HEK293 (cell line): Measurements from ENCODE around the gene MACROH2A1.

Experiments used
- CTCF ChIP-seq: fragments of 450-650 bp; formaldehyde crosslinking; IDR thresholded peaks from 2 replicates; pipeline ENCODE4 v1.5.1; 2016; ENCODE audit warnings: missing biosample characterization, missing genetic modification characterization
- GLIS2 ChIP-seq: fragments of 450-650 bp; formaldehyde crosslinking; IDR thresholded peaks from 2 replicates; pipeline ENCODE4 v1.5.1; 2016; ENCODE audit warnings: missing biosample characterization, missing genetic modification characterization
- REST ChIP-seq: fragments of 450-650 bp; formaldehyde crosslinking; IDR thresholded peaks from 2 replicates; pipeline ENCODE4 v1.5.1; 2016; ENCODE audit warnings: missing biosample characterization, missing genetic modification characterization
- YY1 ChIP-seq: fragments of 450-650 bp; formaldehyde crosslinking; IDR thresholded peaks from 2 replicates; pipeline ENCODE4 v1.5.1; 2018; ENCODE audit warnings: missing biosample characterization, missing genetic modification characterization
- ZBTB26 ChIP-seq: fragments of 450-650 bp; formaldehyde crosslinking; optimal IDR thresholded peaks from 2 replicates; pipeline ENCODE3; 2016; ENCODE audit warnings: missing biosample characterization, mild to moderate bottlenecking, missing genetic modification characterization
- ZEB2 ChIP-seq: fragments of 450-650 bp; formaldehyde crosslinking; IDR thresholded peaks from 2 replicates; pipeline ENCODE4 v1.5.1; 2016; ENCODE audit warnings: missing biosample characterization, missing genetic modification characterization
- ZNF157 ChIP-seq: fragments of 450-650 bp; formaldehyde crosslinking; IDR thresholded peaks from 2 replicates; pipeline ENCODE4 v1.5.1; 2016; ENCODE audit warnings: missing biosample characterization, missing genetic modification characterization
- ZNF24 ChIP-seq: fragments of 450-650 bp; formaldehyde crosslinking; IDR thresholded peaks from 2 replicates; pipeline ENCODE4 v1.5.1; 2016; ENCODE audit warnings: missing biosample characterization, missing genetic modification characterization
- ZNF76 ChIP-seq: fragments of 450-650 bp; formaldehyde crosslinking; IDR thresholded peaks from 2 replicates; pipeline ENCODE4; 2016; ENCODE audit warnings: low read depth, missing biosample characterization, missing genetic modification characterization, borderline replicate concordance
- ZSCAN16 ChIP-seq: fragments of 450-650 bp; formaldehyde crosslinking; IDR thresholded peaks from 2 replicates; pipeline ENCODE4 v1.5.1; 2016; ENCODE audit warnings: missing biosample characterization, missing genetic modification characterization
- TF ChIP-seq, protein P1 (sequence below): sonication (generic); formaldehyde crosslinking; IDR thresholded peaks from 2 replicates; pipeline ENCODE4 v1.8.1; 2022; ENCODE audit warnings: mild to moderate bottlenecking, moderate library complexity, missing genetic modification reagents

- no peak for TF ChIP-seq CTCF
- no peak for TF ChIP-seq ZNF157 (tag by site-specific recombination)
- no peak for TF ChIP-seq ZNF24 (tag by site-specific recombination)
- no peak for TF ChIP-seq ZBTB26
- no peak for TF ChIP-seq GLIS2 (tag by site-specific recombination)
- no peak for TF ChIP-seq YY1 (tag by site-specific recombination)
- no peak for TF ChIP-seq REST (tag by site-specific recombination)
- TF ChIP-seq ZNF76 (tag by site-specific recombination): no peak
- TF ChIP-seq ZEB2: no peak
- TF ChIP-seq, protein P1, sequence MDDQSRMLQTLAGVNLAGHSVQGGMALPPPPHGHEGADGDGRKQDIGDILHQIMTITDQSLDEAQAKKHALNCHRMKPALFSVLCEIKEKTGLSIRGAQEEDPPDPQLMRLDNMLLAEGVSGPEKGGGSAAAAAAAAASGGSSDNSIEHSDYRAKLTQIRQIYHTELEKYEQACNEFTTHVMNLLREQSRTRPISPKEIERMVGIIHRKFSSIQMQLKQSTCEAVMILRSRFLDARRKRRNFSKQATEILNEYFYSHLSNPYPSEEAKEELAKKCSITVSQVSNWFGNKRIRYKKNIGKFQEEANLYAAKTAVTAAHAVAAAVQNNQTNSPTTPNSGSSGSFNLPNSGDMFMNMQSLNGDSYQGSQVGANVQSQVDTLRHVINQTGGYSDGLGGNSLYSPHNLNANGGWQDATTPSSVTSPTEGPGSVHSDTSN (CRISPR knock-in tag): no peak
- no peak for TF ChIP-seq ZSCAN16 (tag by site-specific recombination)
These were observed 10.1 kb downstream of the MACROH2A1 start for GRCh38 chr5:135388860-135389435.
